ENCODE results near the gene UBE2U. TPM values are rescaled to one million over a fixed set of nuclear protein-coding genes. Genes with fewer than 3 reads are reported as not detected.

The UBE2U gene
- total and polyA plus RNA-seq, 7 experiments from 2014 or later = not detected

DNA sequence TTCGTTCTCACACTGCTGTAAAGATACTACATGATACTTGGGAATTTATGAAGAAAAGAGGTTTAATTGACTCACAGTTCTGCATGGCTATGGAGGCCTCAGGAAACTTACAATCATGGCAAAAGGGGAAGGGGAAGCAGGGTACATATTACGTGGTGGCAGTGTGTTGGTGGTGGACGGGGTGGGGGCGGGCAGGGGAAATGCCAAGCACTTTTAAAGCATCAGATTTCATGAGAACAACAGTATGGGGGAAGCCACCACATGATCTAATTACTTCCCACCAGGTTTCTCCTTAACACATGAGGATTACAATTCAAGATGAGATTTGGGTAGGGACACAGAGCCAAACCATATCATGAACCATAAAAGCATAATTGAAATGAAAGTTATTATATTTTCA lies 88.5 kb downstream of the UBE2U start:
- Histone ChIP-seq H3K4me1 (ENCODE audit: control insufficient read depth in 2 of 2, insufficient read depth in 2 of 2, low read length in 2 of 2) (no peaks in the 10 kb centered on the region), H3K27ac (ENCODE audit: low read depth, low read length) (no peak overlapping the region), H3K27me3 (ENCODE audit: control insufficient read depth in 2 of 2, insufficient read depth in 2 of 2, low read length in 2 of 2) (no peaks in the 10 kb centered on the region), H3K9me3 (ENCODE audit: control insufficient read depth in 2 of 3, low read length in 3 of 3) (no peaks in the 10 kb centered on the region), H3K4me3 (ENCODE audit: low read length) (no peak overlapping the region), H3K36me3 (ENCODE audit: control insufficient read depth in 2 of 3, insufficient read depth in 3 of 3, low read length in 3 of 3) (no peaks in the 10 kb centered on the region)
- no peak overlapping the region for H3K4me3 Mint-ChIP-seq
- H3K27ac Mint-ChIP-seq = no peak overlapping the region
- H3K4me1 Mint-ChIP-seq = no peaks in the 10 kb centered on the region
- H3K36me3 Mint-ChIP-seq = peaks cover 0 to 4% (median 0%) of the 10 kb centered on the region in 5 donors
- DNase-seq = no peak
- ChIA-PET POLR2A (no interaction called here), CTCF (no interaction called here)
- no peak for ATAC-seq
- H3K9me3 Mint-ChIP-seq = peaks cover 0 to 7% (median 0%) of the 10 kb centered on the region in 11 donors
- intact Hi-C loops (cut with micrococcal nuclease) = no loop called here
- peaks cover 12 to 26% (median 18%) of the 10 kb centered on the region in 5 donors for H3K27me3 Mint-ChIP-seq

DNA sequence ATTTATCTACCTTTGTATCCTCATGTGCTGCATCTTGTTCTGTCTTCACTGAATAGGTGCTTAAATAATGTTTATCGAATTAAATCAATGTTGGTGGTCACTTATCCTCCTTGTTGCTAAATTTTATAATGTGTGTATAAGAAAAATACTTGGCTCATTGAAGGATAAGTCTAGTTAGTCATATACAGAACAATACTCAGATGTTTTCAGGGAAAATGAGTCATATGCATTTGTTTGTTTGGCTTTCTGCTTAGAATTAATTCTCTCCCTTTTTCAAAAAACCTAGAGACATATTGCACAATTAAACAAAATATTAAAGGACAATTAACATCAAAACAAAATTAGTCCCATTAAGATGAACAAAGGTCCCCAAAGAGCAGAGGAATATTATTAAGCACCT lies 89.0 kb downstream of the UBE2U start:
- no peak for ATAC-seq
- CTCF ChIA-PET = no interaction called here
- peaks cover 12 to 31% (median 22%) of the 10 kb centered on the region in 5 donors for H3K27me3 Mint-ChIP-seq

DNA sequence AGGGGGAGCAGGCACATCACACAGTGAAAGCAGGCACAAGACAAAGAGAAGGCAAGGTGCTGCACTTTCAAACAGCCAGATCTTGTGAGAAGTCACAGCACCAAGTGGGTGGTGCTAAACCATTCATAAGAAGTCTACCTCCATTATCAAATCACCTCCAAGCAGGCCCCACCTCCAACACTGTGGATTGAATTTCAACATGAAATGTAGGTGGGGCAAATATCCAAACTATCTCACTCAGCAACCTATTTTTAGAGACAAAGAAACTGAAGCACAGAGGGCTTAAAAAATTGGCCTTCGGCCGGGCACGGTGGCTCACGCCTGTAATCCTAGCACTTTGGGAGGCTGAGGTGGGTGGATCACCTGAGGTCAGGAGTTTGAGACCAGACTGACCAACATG lies 90.4 kb downstream of the UBE2U start:
- Histone ChIP-seq H3K36me3 (ENCODE audit: control insufficient read depth in 2 of 3, insufficient read depth in 3 of 3, low read length in 3 of 3) (no peaks in the 10 kb centered on the region), H3K9me3 (ENCODE audit: control insufficient read depth in 2 of 3, low read length in 3 of 3) (no peaks in the 10 kb centered on the region), H3K27me3 (ENCODE audit: control insufficient read depth in 2 of 2, insufficient read depth in 2 of 2, low read length in 2 of 2) (no peaks in the 10 kb centered on the region), H3K4me3 (ENCODE audit: low read length) (no peak overlapping the region), H3K27ac (ENCODE audit: low read depth, low read length) (no peak overlapping the region), H3K4me1 (ENCODE audit: control insufficient read depth in 2 of 2, insufficient read depth in 2 of 2, low read length in 2 of 2) (no peaks in the 10 kb centered on the region)
- ChIA-PET CTCF (no interaction called here), POLR2A (no interaction called here)
- Mint-ChIP-seq H3K9me3 (peaks cover 0 to 11% (median 2%) of the 10 kb centered on the region in 11 donors), H3K27ac (no peak overlapping the region), H3K4me3 (no peak overlapping the region), H3K36me3 (peaks cover 0 to 4% (median 0%) of the 10 kb centered on the region in 5 donors), H3K27me3 (peaks cover 12 to 44% (median 22%) of the 10 kb centered on the region in 5 donors), H3K4me1 (no peaks in the 10 kb centered on the region)
- intact Hi-C loops (cut with micrococcal nuclease) = no loop called here
- ATAC-seq (no peak), DNase-seq (no peak)

More for the DNA sequence above, 89.0 kb downstream of the UBE2U start:
- DNase-seq = no peak
- Mint-ChIP-seq H3K27ac (no peak overlapping the region), H3K36me3 (peaks cover 0 to 4% (median 0%) of the 10 kb centered on the region in 5 donors), H3K4me3 (no peak overlapping the region), H3K9me3 (peaks cover 0 to 11% (median 0%) of the 10 kb centered on the region in 11 donors), H3K4me1 (no peaks in the 10 kb centered on the region)
- Histone ChIP-seq H3K27me3 (ENCODE audit: control insufficient read depth in 2 of 2, insufficient read depth in 2 of 2, low read length in 2 of 2) (no peaks in the 10 kb centered on the region), H3K9me3 (ENCODE audit: control insufficient read depth in 2 of 3, low read length in 3 of 3) (no peaks in the 10 kb centered on the region), H3K27ac (ENCODE audit: low read depth, low read length) (no peak overlapping the region), H3K4me3 (ENCODE audit: low read length) (no peak overlapping the region), H3K36me3 (ENCODE audit: control insufficient read depth in 2 of 3, insufficient read depth in 3 of 3, low read length in 3 of 3) (no peaks in the 10 kb centered on the region), H3K4me1 (ENCODE audit: control insufficient read depth in 2 of 2, insufficient read depth in 2 of 2, low read length in 2 of 2) (no peaks in the 10 kb centered on the region)
- POLR2A ChIA-PET = no interaction called here
- intact Hi-C loops (cut with micrococcal nuclease) = no loop called here

DNA sequence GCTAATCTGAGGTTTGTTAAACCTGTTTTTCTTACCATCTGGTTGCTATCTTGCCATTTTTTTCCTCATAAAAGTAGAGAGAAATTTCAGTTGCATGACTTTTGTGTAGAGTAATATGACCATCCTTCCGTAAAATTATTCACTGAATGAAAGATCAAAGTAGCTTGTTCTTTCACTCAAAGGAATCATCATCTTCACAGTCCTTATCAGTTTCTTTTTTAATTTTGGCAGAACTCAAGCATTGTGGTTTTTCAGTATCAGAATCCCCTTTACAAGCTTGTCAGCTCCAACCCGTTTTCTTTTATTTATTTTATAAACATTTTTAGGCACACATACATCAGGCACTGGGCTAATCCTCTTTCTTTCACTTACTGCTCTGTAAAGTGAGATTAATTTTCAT lies 91.7 kb downstream of the UBE2U start:
- Histone ChIP-seq H3K4me1 (ENCODE audit: control insufficient read depth in 2 of 2, insufficient read depth in 2 of 2, low read length in 2 of 2) (no peaks in the 10 kb centered on the region), H3K27ac (ENCODE audit: low read depth, low read length) (no peak overlapping the region), H3K27me3 (ENCODE audit: control insufficient read depth in 2 of 2, insufficient read depth in 2 of 2, low read length in 2 of 2) (no peaks in the 10 kb centered on the region), H3K4me3 (ENCODE audit: low read length) (no peak overlapping the region), H3K36me3 (ENCODE audit: control insufficient read depth in 2 of 3, insufficient read depth in 3 of 3, low read length in 3 of 3) (no peaks in the 10 kb centered on the region), H3K9me3 (ENCODE audit: control insufficient read depth in 2 of 3, low read length in 3 of 3) (no peaks in the 10 kb centered on the region)
- H3K27ac Mint-ChIP-seq = no peak overlapping the region
- peaks cover 5 to 41% (median 19%) of the 10 kb centered on the region in 5 donors for H3K27me3 Mint-ChIP-seq
- H3K4me3 Mint-ChIP-seq = no peak overlapping the region
- ChIA-PET POLR2A (no interaction called here), CTCF (no interaction called here)
- ATAC-seq = no peak
- intact Hi-C loops (cut with micrococcal nuclease) = no loop called here
- peaks cover 0 to 4% (median 0%) of the 10 kb centered on the region in 5 donors for H3K36me3 Mint-ChIP-seq
- H3K9me3 Mint-ChIP-seq = peaks cover 0 to 11% (median 2%) of the 10 kb centered on the region in 11 donors
- H3K4me1 Mint-ChIP-seq = no peaks in the 10 kb centered on the region
- no peak for DNase-seq

DNA sequence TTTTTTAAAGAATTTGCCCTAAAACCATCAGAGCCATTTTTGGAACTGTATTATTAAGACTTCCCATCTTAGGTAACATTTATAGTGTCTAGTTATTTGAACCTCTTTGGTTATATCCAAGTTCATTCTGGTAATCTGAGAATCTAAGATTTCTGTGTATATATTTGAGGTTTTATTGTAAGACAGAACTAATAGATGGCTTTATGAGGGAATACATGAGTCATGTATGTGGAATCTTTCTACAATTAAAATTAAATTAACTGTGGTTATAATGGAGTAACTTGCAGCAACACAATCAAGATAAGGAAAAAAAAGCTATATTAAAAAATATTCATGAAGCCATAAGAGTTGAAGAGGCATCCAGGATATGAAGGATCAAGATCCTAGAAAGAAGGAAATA lies 92.1 kb downstream of the UBE2U start:
- intact Hi-C loops (cut with micrococcal nuclease) = no loop called here
- H3K9me3 Mint-ChIP-seq = peaks cover 0 to 11% (median 2%) of the 10 kb centered on the region in 11 donors
- peaks cover 0 to 4% (median 0%) of the 10 kb centered on the region in 5 donors for H3K36me3 Mint-ChIP-seq
- peaks cover 5 to 44% (median 19%) of the 10 kb centered on the region in 5 donors for H3K27me3 Mint-ChIP-seq
- no peak for DNase-seq
- H3K27ac ChIP-seq (ENCODE audit: low read depth, low read length) = no peak overlapping the region
- no peaks in the 10 kb centered on the region for H3K4me1 Mint-ChIP-seq
- H3K36me3 ChIP-seq (ENCODE audit: control insufficient read depth in 2 of 3, insufficient read depth in 3 of 3, low read length in 3 of 3) = no peaks in the 10 kb centered on the region
- H3K4me3 Mint-ChIP-seq = no peak overlapping the region
- CTCF ChIA-PET = no interaction called here
- H3K4me1 ChIP-seq (ENCODE audit: control insufficient read depth in 2 of 2, insufficient read depth in 2 of 2, low read length in 2 of 2) = no peaks in the 10 kb centered on the region
- POLR2A ChIA-PET = interaction anchor here (0.6 kb wide), 1 partner anchor 22 kb away, joined by 3 read pairs; no protein-coding TSS in a partner anchor
- no peak overlapping the region for H3K4me3 ChIP-seq (ENCODE audit: low read length)
- no peaks in the 10 kb centered on the region for H3K9me3 ChIP-seq (ENCODE audit: control insufficient read depth in 2 of 3, low read length in 3 of 3)
- no peak overlapping the region for H3K27ac Mint-ChIP-seq
- no peaks in the 10 kb centered on the region for H3K27me3 ChIP-seq (ENCODE audit: control insufficient read depth in 2 of 2, insufficient read depth in 2 of 2, low read length in 2 of 2)
- no peak for ATAC-seq

DNA sequence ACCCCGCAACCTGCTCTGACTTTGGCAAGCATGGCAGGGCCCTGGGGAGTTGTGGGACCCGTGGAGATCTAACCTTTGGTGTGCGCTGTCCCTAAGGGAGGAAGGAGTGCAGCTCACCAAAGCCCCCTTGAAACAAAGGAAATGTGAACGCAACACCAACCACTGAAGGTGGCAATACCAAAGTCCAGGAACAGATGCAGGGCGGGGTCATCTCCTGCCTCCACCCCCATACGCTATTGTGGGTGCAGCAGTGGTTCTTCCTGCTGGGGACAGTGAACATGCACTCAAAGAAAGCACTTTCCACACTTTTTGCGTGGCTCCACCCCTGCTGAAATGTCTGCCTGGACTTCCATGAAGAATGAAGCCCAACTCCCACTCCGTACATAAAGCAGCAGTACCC lies 93.0 kb downstream of the UBE2U start:
- Mint-ChIP-seq H3K36me3 (peaks cover 0 to 4% (median 0%) of the 10 kb centered on the region in 5 donors), H3K4me1 (no peaks in the 10 kb centered on the region), H3K4me3 (no peak overlapping the region), H3K27me3 (peaks cover 5 to 44% (median 19%) of the 10 kb centered on the region in 5 donors), H3K27ac (no peak overlapping the region), H3K9me3 (peaks cover 0 to 11% (median 2%) of the 10 kb centered on the region in 11 donors)
- no peaks in the 10 kb centered on the region for H3K9me3 ChIP-seq (ENCODE audit: control insufficient read depth in 2 of 3, low read length in 3 of 3)
- ChIA-PET CTCF (interaction anchor here (0.6 kb wide), 1 partner anchor 376 kb away, joined by 3 read pairs; no protein-coding TSS in a partner anchor), POLR2A (no interaction called here)
- DNase-seq (no peak), ATAC-seq (no peak)
- no peaks in the 10 kb centered on the region for H3K36me3 ChIP-seq (ENCODE audit: control insufficient read depth in 2 of 3, insufficient read depth in 3 of 3, low read length in 3 of 3)
- intact Hi-C loops (cut with micrococcal nuclease) = no loop called here
- H3K4me1 ChIP-seq (ENCODE audit: control insufficient read depth in 2 of 2, insufficient read depth in 2 of 2, low read length in 2 of 2) = no peaks in the 10 kb centered on the region
- H3K27me3 ChIP-seq (ENCODE audit: control insufficient read depth in 2 of 2, insufficient read depth in 2 of 2, low read length in 2 of 2) = no peaks in the 10 kb centered on the region
- no peak overlapping the region for H3K27ac ChIP-seq (ENCODE audit: low read depth, low read length)
- H3K4me3 ChIP-seq (ENCODE audit: low read length) = no peak overlapping the region

DNA sequence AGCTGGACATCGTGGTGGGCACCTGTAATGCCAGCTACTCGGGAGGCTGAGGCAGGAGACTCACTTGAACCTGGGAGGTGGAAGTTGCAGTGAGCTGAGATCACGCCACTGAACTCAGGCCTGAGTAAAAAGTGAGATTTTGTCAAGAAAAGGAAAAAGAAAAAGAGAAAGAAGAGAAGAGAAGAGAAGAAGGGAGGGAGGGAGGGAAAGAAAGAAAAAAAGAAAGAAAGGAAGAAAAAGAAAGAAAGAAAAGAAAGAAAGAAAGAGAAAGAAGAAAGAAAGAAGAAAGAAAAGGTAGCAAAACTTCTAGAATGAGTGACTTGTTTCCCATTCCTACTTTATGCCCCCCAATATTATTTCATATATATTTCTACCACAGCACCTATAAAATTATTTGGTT lies 98.8 kb downstream of the UBE2U start:
- ChIA-PET CTCF (interaction anchor here (0.7 kb wide), 1 partner anchor 9 kb away, joined by 3 read pairs; no protein-coding TSS in a partner anchor), POLR2A (no interaction called here)
- Mint-ChIP-seq H3K4me3 (no peak overlapping the region), H3K36me3 (no peaks in the 10 kb centered on the region), H3K27me3 (peaks cover 3 to 29% (median 8%) of the 10 kb centered on the region in 5 donors), H3K4me1 (no peaks in the 10 kb centered on the region), H3K27ac (peak overlapping the region in 1 of 9 donors; percentile 34), H3K9me3 (peaks cover 0 to 4% (median 0%) of the 10 kb centered on the region in 11 donors)
- Histone ChIP-seq H3K4me1 (ENCODE audit: control insufficient read depth in 2 of 2, insufficient read depth in 2 of 2, low read length in 2 of 2) (no peaks in the 10 kb centered on the region), H3K27me3 (ENCODE audit: control insufficient read depth in 2 of 2, insufficient read depth in 2 of 2, low read length in 2 of 2) (no peaks in the 10 kb centered on the region), H3K9me3 (ENCODE audit: control insufficient read depth in 2 of 3, low read length in 3 of 3) (no peaks in the 10 kb centered on the region), H3K27ac (ENCODE audit: low read depth, low read length) (no peak overlapping the region), H3K4me3 (ENCODE audit: low read length) (no peak overlapping the region), H3K36me3 (ENCODE audit: control insufficient read depth in 2 of 3, insufficient read depth in 3 of 3, low read length in 3 of 3) (no peaks in the 10 kb centered on the region)
- intact Hi-C loops (cut with micrococcal nuclease) = no loop called here
- DNase-seq (no peak), ATAC-seq (no peak)

Measured in naive thymus-derived CD4-positive, alpha-beta T cell (primary cell).